HEK293 (cell line): ENCODE results near the gene TRUB2.

Source experiments
- CTCF ChIA-PET: fragments of 350-600 bp; formaldehyde crosslinking; extraction: SDS; loops from one replicate; lab custom pipeline; 2021; ENCODE audit warnings: antibody characterized with exemption; lab: Yijun Ruan, JAX
- POLR2A ChIA-PET: fragments of 300-600 bp; formaldehyde crosslinking; extraction: SDS; loops from one replicate; lab custom pipeline; 2020; ENCODE audit warnings: antibody characterized with exemption, inconsistent platforms; lab: Yijun Ruan, JAX
- H3K27ac ChIP-seq: fragments of 200-500 bp; sonication (Bioruptor generic); 2 replicates; pipeline ENCODE4 v1.5.1; 2014; ENCODE audit warnings: low read depth, low read length, control low read depth, inconsistent platforms; ENCODE audit errors: extremely low read depth
- H3K36me3 ChIP-seq, 2 experiments: fragments of 200-500 bp in 1 of 2; sonication (Bioruptor generic) in 1 of 2; 1 replicate in 1 of 2; 2 replicates in 1 of 2; pipeline ENCODE4 v1.5.1; 2014 to 2017; ENCODE audit warnings: inconsistent platforms in 2 of 2, low read length in 2 of 2; ENCODE audit not compliant: control insufficient read depth in 2 of 2, insufficient read depth in 1 of 2
- H3K4me1 ChIP-seq: fragments of 200-500 bp; sonication (Bioruptor generic); 2 replicates; pipeline ENCODE4 v1.5.1; 2014; ENCODE audit warnings: mild to moderate bottlenecking, low read length, inconsistent platforms; ENCODE audit not compliant: control insufficient read depth, insufficient read depth
- H3K4me3 ChIP-seq: 2 replicates; pipeline ENCODE4 v1.5.1; 2011; ENCODE audit warnings: low read depth, mild to moderate bottlenecking, control low read depth, low read length, moderate library complexity
- H3K9me3 ChIP-seq: fragments of 200-500 bp; sonication (Bioruptor generic); 2 replicates; pipeline ENCODE4 v1.5.1; 2014; ENCODE audit warnings: low read depth, low read length, inconsistent platforms; ENCODE audit not compliant: control insufficient read depth, insufficient read depth
- GLIS2 ChIP-seq: fragments of 450-650 bp; formaldehyde crosslinking; IDR thresholded peaks from 2 replicates; pipeline ENCODE4 v1.5.1; 2016; ENCODE audit warnings: missing biosample characterization, missing genetic modification characterization
- HIC1 ChIP-seq: fragments of 450-650 bp; formaldehyde crosslinking; IDR thresholded peaks from 2 replicates; pipeline ENCODE4 v1.5.1; 2016; ENCODE audit warnings: missing biosample characterization, missing genetic modification characterization
- REST ChIP-seq: fragments of 450-650 bp; formaldehyde crosslinking; IDR thresholded peaks from 2 replicates; pipeline ENCODE4 v1.5.1; 2016; ENCODE audit warnings: missing biosample characterization, missing genetic modification characterization
- SALL2 ChIP-seq: fragments of 450-650 bp; formaldehyde crosslinking; IDR thresholded peaks from 2 replicates; pipeline ENCODE4 v1.5.0; 2017; ENCODE audit warnings: missing biosample characterization, mild to moderate bottlenecking, missing genetic modification characterization, borderline replicate concordance
- ZBTB26 ChIP-seq: fragments of 450-650 bp; formaldehyde crosslinking; optimal IDR thresholded peaks from 2 replicates; pipeline ENCODE3; 2016; ENCODE audit warnings: missing biosample characterization, mild to moderate bottlenecking, missing genetic modification characterization
- ZBTB49 ChIP-seq: fragments of 450-650 bp; formaldehyde crosslinking; IDR thresholded peaks from 2 replicates; pipeline ENCODE4 v1.5.1; 2016; ENCODE audit warnings: missing biosample characterization, missing genetic modification characterization, low read depth
- ZNF274 ChIP-seq, 2 experiments: fragments of 200-500 bp in 1 of 2; fragments of 450-650 bp in 1 of 2; sonication (Bioruptor generic) in 1 of 2; formaldehyde crosslinking in 1 of 2; IDR thresholded peaks; 2 replicates each; pipeline versions ENCODE4 v1.5.1 to v1.6.1; 2014 to 2016; ENCODE audit warnings: borderline replicate concordance in 1 of 2, inconsistent platforms in 1 of 2, low read length in 1 of 2, missing biosample characterization in 1 of 2, missing genetic modification characterization in 1 of 2
- ZNF624 ChIP-seq: fragments of 450-650 bp; formaldehyde crosslinking; IDR thresholded peaks from 2 replicates; pipeline ENCODE4 v1.5.1; 2017; ENCODE audit warnings: missing biosample characterization, missing genetic modification characterization
- TF ChIP-seq, protein P1 (sequence below): fragments of 450-650 bp; formaldehyde crosslinking; IDR thresholded peaks from 2 replicates; pipeline ENCODE4 v1.5.1; 2016; ENCODE audit warnings: missing biosample characterization, missing genetic modification characterization
- TF ChIP-seq, protein P2 (sequence below): fragments of 450-650 bp; formaldehyde crosslinking; IDR thresholded peaks from 2 replicates; pipeline ENCODE4 v1.5.1; 2016; ENCODE audit warnings: missing biosample characterization, missing genetic modification characterization

TRUB2 gene

GRCh38 chr9:128340691-128341434, 18.6 kb upstream of the TRUB2 start (continued):
- peak; percentile 51 for TF ChIP-seq ZBTB26 (tag by site-specific recombination)
- TF ChIP-seq, protein P1, sequence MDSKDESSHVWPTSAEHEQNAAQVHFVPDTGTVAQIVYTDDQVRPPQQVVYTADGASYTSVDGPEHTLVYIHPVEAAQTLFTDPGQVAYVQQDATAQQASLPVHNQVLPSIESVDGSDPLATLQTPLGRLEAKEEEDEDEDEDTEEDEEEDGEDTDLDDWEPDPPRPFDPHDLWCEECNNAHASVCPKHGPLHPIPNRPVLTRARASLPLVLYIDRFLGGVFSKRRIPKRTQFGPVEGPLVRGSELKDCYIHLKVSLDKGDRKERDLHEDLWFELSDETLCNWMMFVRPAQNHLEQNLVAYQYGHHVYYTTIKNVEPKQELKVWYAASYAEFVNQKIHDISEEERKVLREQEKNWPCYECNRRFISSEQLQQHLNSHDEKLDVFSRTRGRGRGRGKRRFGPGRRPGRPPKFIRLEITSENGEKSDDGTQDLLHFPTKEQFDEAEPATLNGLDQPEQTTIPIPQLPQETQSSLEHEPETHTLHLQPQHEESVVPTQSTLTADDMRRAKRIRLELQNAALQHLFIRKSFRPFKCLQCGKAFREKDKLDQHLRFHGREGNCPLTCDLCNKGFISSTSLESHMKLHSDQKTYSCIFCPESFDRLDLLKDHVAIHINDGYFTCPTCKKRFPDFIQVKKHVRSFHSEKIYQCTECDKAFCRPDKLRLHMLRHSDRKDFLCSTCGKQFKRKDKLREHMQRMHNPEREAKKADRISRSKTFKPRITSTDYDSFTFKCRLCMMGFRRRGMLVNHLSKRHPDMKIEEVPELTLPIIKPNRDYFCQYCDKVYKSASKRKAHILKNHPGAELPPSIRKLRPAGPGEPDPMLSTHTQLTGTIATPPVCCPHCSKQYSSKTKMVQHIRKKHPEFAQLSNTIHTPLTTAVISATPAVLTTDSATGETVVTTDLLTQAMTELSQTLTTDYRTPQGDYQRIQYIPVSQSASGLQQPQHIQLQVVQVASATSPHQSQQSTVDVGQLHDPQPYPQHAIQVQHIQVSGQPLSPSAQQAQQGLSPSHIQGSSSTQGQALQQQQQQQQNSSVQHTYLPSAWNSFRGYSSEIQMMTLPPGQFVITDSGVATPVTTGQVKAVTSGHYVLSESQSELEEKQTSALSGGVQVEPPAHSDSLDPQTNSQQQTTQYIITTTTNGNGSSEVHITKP, result peak; percentile 50
- TF ChIP-seq GLIS2 (tag by site-specific recombination), result peak; percentile 52
- no peak for TF ChIP-seq ZNF274 (IDR thresholded peaks at IDR 0.05; ENCODE audit: low read length)
- TF ChIP-seq ZNF274 (tag by site-specific recombination; IDR thresholded peaks at IDR 0.05; ENCODE audit: borderline replicate concordance), result no peak
- 0 out of 2 replicates have a peak, but pooled peaks have one; percentile 25 for TF ChIP-seq HIC1 (tag by site-specific recombination)
- TF ChIP-seq, all 188 proteins: peak for 12

DNA sequence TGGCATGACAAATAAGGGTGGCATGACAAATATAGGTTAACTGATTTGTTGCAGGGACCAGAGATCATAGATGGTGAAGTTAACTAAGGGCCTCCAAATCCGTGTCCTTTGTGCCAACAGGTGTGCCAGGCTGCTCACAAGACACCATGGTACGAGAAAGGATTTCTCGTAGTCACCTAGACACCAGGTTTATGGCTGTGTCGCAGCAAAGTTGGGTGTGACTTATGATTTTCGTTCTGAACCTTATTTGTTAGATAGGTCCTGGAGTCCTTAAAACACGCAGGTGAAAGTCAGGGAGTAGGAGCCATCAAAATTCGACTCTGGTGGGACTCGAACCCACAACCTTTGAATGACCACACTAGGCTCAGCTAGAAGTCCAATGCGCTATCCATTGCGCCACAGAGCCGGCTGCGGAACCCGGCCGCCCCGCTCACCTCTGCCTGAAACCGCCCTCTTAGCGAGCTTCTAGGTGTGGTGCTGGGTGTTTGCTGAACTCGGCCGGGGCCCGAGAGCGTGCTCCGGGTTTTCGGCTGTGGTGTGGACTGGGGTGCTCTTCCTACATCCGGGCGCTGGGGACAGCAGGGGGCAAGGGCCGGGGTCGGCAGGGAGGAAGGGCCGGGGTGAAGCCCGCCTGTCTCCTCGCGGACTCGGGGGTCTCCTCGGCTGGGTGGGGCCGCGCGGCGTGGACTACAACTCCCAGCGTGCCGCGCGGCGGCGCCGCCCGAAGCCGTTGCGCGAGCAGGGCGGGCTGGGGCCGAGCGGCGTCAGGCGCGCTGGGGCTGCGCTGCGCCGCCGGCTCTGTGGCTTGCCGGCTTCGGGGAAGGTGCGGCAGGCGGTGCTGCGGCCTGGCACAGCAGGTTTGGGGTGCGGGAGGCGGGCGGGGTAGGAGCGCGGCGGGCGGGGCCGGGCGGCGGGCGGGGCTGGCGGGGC, 17.8 kb upstream of the TRUB2 start, which contains the start of gene SLC27A4:
Gene SLC27A4, plus strand, starts transcription at position 767 of the 930 bp plus-strand sequence. CDS start 2,606 bp downstream, outside the sequence.
- POLR2A ChIA-PET, result interaction anchor here (0.5 to 1.1 kb wide), 8 partner anchors 10 to 90 kb away, joined by 3 to 4 read pairs (median 3); partner anchors contain the start of genes GOLGA2, SWI5 and URM1
- Histone ChIP-seq H3K9me3 (no peaks in the 10 kb centered on the region), H3K4me3 (peak within 1 kb of the TSS; percentile 81), H3K27ac (peak within 1 kb of the TSS; percentile 56; the same call in 1 of the 2 replicates), H3K36me3 (peaks cover 0 to 29% of the 10 kb centered on the region in 2 experiments; a peak in 1 of 3 replicates), H3K4me1 (no peaks in the 10 kb centered on the region)
- CTCF ChIA-PET, result interaction anchor here (0.6 to 0.7 kb wide), 2 partner anchors 29 to 696 kb away, joined by 3 to 4 read pairs; no protein-coding TSS in a partner anchor
- TF ChIP-seq REST (tag by site-specific recombination), result peak; percentile 36; the same call in 1 of the 2 replicates
- TF ChIP-seq, protein P2, sequence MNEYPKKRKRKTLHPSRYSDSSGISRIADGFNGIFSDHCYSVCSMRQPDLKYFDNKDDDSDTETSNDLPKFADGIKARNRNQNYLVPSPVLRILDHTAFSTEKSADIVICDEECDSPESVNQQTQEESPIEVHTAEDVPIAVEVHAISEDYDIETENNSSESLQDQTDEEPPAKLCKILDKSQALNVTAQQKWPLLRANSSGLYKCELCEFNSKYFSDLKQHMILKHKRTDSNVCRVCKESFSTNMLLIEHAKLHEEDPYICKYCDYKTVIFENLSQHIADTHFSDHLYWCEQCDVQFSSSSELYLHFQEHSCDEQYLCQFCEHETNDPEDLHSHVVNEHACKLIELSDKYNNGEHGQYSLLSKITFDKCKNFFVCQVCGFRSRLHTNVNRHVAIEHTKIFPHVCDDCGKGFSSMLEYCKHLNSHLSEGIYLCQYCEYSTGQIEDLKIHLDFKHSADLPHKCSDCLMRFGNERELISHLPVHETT (tag by site-specific recombination), result 0 out of 2 replicates have a peak, but pooled peaks have one; percentile 42
- TF ChIP-seq ZBTB49 (tag by site-specific recombination), result no peak
- no peak for TF ChIP-seq SALL2 (tag by site-specific recombination)
- peak; percentile 99 for TF ChIP-seq HIC1 (tag by site-specific recombination)
- no peak for TF ChIP-seq ZNF624 (tag by site-specific recombination)
- peak; percentile 72 for TF ChIP-seq ZBTB26 (tag by site-specific recombination)
